B cell (primary cell): ENCODE data around the gene DDA1. TPM values are rescaled to one million over a fixed set of nuclear protein-coding genes. Genes with fewer than 3 reads are reported as not detected.

ENCODE experiments used
- ATAC-seq: fragments of 200-7000 bp; cut with Tn5 transposase; one replicate; pipeline ENCODE4 v1.10.0; 2021; ENCODE audit warnings: low read depth, mild to moderate bottlenecking, moderate number of reproducible peaks, moderate library complexity
- CTCF ChIA-PET: fragments of 350-600 bp; sonication (Branson Sonifier 250); formaldehyde crosslinking; loops from one replicate; lab custom pipeline; 2021; ENCODE audit warnings: antibody characterized with exemption, inconsistent platforms; lab: Charles Lee
- POLR2A ChIA-PET: fragments of 350-600 bp; sonication (Branson Sonifier 250); formaldehyde crosslinking; loops from one replicate; lab custom pipeline; 2021; ENCODE audit warnings: antibody characterized with exemption; lab: Charles Lee
- DNase-seq: peaks from one replicate; pipeline ENCODE4 v3.0.0; 2013
- H2AFZ ChIP-seq: 2 replicates; pipeline ENCODE4 v1.6.1; 2012; ENCODE audit warnings: mild to moderate bottlenecking, low read depth, low read length; ENCODE audit not compliant: insufficient read depth, poor library complexity, severe bottlenecking
- H3K27ac ChIP-seq, 2 donors: 1 replicate in 1 of 2; 2 replicates in 1 of 2; pipeline ENCODE4 v1.5.1; 2012 to 2013; ENCODE audit warnings: low read length in 2 of 2, mild to moderate bottlenecking in 2 of 2, moderate library complexity in 1 of 2
- H3K27me3 ChIP-seq, 4 experiments: fragments of 200-600 bp in 1 of 4; sonication (generic) in 1 of 4; replicated peaks in 1 of 4; 1 replicate in 2 of 4; 2 replicates in 2 of 4; pipeline versions ENCODE4 v1.6.1 to v1.7.0; 2013 to 2016; ENCODE audit warnings: low read length in 3 of 4, mild to moderate bottlenecking in 2 of 4, mixed read lengths in 1 of 4, moderate library complexity in 1 of 4; ENCODE audit not compliant: insufficient read depth in 4 of 4, control insufficient read depth in 3 of 4; ENCODE audit errors: control extremely low read depth in 1 of 4
- H3K36me3 ChIP-seq, 2 experiments: replicated peaks in 1 of 2; 1 replicate in 1 of 2; 2 replicates in 1 of 2; pipeline versions ENCODE4 v1.6.1 to v1.7.1; 2013; ENCODE audit warnings: low read length in 1 of 2; ENCODE audit not compliant: insufficient read depth in 2 of 2, control insufficient read depth in 1 of 2; ENCODE audit errors: control extremely low read depth in 1 of 2, extremely low read depth in 1 of 2
- H3K4me1 ChIP-seq, 2 donors: fragments of 200-600 bp in 1 of 2; sonication (generic) in 1 of 2; 1 replicate in 1 of 2; 2 replicates in 1 of 2; pipeline versions ENCODE4 v1.5.1 to v1.6.1; 2013 to 2017; ENCODE audit warnings: low read length in 2 of 2; ENCODE audit not compliant: control insufficient read depth in 2 of 2, insufficient read depth in 2 of 2
- H3K4me2 ChIP-seq: replicated peaks from 2 replicates; pipeline ENCODE3; 2012; ENCODE audit warnings: mild to moderate bottlenecking, low read depth, low read length; ENCODE audit not compliant: poor library complexity, severe bottlenecking
- H3K4me3 ChIP-seq, 5 experiments: fragments of 200-600 bp in 1 of 5; sonication (generic) in 1 of 5; 1 replicate in 3 of 5; 2 replicates in 2 of 5; pipeline versions ENCODE4 v1.5.1 to v1.7.0; 2011 to 2016; ENCODE audit warnings: low read length in 4 of 5, mild to moderate bottlenecking in 4 of 5, low read depth in 2 of 5, control low read depth in 1 of 5, moderate library complexity in 1 of 5; ENCODE audit not compliant: insufficient read depth in 1 of 5; ENCODE audit errors: control extremely low read depth in 1 of 5, extremely low read depth in 1 of 5
- H3K79me2 ChIP-seq: fragments of 200-600 bp; sonication (generic); one replicate; pipeline ENCODE4 v1.6.0; 2016; ENCODE audit warnings: low read length; ENCODE audit not compliant: control insufficient read depth, insufficient read depth
- H3K9ac ChIP-seq: fragments of 200-600 bp; sonication (generic); 2 replicates; pipeline ENCODE4 v1.6.1; 2017; ENCODE audit warnings: mild to moderate bottlenecking, low read length, moderate library complexity
- H3K9me3 ChIP-seq, 3 donors: one replicate each; pipeline versions ENCODE4 v1.6.1 to v1.7.1; 2013; ENCODE audit warnings: low read length in 2 of 3; ENCODE audit not compliant: control insufficient read depth in 2 of 3, insufficient read depth in 1 of 3; ENCODE audit errors: control extremely low read depth in 1 of 3
- H4K20me1 ChIP-seq: 2 replicates; pipeline ENCODE4 v1.6.0; 2012; ENCODE audit warnings: mild to moderate bottlenecking, low read length; ENCODE audit not compliant: insufficient read depth, control insufficient read depth, poor library complexity, severe bottlenecking
- H3K27ac Mint-ChIP-seq: one replicate; pipeline ENCODE4 v1.8.0; 2021; ENCODE audit warnings: mixed read lengths
- H3K27me3 Mint-ChIP-seq: one replicate; pipeline ENCODE4 v1.8.0; 2021; ENCODE audit warnings: mixed read lengths
- H3K4me1 Mint-ChIP-seq: one replicate; pipeline ENCODE4 v1.8.0; 2021; ENCODE audit warnings: mixed read lengths
- H3K4me3 Mint-ChIP-seq: one replicate; pipeline ENCODE4 v1.8.0; 2021; ENCODE audit warnings: mixed read lengths
- H3K9me3 Mint-ChIP-seq: one replicate; pipeline ENCODE4 v1.8.0; 2022; ENCODE audit warnings: mixed read lengths; ENCODE audit not compliant: insufficient read depth
- EZH2 ChIP-seq: IDR thresholded peaks from 2 replicates; pipeline ENCODE4 v1.6.1; 2012; ENCODE audit warnings: borderline replicate concordance, low read depth, mild to moderate bottlenecking, moderate library complexity, low read length; ENCODE audit not compliant: insufficient read depth, poor library complexity, severe bottlenecking
- WGBS: methylation state at CpG from one replicate; pipeline ENCODE4 v1.1.5; 2013; ENCODE audit warnings: missing lambda C conversion rate; ENCODE audit not compliant: insufficient coverage; 5-methylcytosine and 5-hydroxymethylcytosine counted together
- intact Hi-C: fragments of 100-400 bp; cut with micrococcal nuclease; formaldehyde crosslinking; loops from one replicate; pipeline ENCODE4 v1.10.0; 2022
- polyA plus RNA-seq: library from polyadenylated mRNA; depleted of rRNA; stranded (reverse); fragments of >200 nt; gene quantifications from 2 replicates; pipeline ENCODE4 v1.2.3, GENCODE V29; 2012
- total RNA-seq, 2 donors: library from RNA; stranded (reverse); fragments of 120-200 nt in 1 of 2; gene quantifications; 1 replicate in 1 of 2; 2 replicates in 1 of 2; pipeline versions ENCODE4 v1.2.3 to v1.2.4, GENCODE V29; 2013 to 2022
- TF ChIP-seq, protein P1 (sequence below): fragments of 200-600 bp; IDR thresholded peaks from one replicate; pipeline ENCODE4 v1.8.0; 2022; ENCODE audit warnings: antibody characterized with exemption, mild to moderate bottlenecking

The DDA1 gene
- total and polyA plus RNA-seq, 2 donors (not counting 1 experiment from before 2014, with no cell fraction given) = 38.4 TPM

DNA sequence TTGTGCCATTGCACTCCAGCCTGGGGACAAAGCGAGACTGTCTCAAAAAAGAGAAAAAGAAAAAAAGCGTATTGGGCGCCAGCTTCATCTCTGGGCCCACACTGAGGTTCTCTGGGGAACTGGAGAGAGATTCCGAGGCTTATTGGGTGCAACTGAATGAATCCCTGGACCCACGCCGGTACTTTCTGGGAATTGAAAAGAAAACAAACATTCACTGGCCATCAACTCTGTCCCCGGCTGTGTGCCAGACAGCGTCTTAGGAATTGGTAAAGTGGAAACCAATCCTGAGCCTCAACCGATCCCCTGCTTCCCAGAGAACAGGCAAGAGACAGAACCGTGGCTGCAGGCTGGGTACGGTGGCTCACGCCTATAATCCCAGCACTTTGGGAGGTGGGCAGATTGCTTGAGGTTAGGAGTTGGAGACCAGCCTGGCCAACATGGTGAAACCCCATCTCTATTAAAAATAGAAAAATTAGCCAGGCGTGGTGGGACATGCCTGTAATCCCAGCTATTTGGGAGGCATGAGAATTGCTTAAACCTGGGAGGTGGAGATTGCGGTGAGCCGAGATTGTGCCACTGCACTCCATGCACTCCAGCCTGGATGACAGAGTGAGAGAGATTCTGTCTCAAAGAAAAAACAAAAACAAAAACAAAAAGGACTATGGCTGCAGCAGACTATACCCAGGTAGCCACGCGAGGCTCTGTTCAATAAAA lies 16.7 kb downstream of the DDA1 start:
- H3K9me3 ChIP-seq = no peaks in the 10 kb centered on the region
- TF ChIP-seq, protein P1, sequence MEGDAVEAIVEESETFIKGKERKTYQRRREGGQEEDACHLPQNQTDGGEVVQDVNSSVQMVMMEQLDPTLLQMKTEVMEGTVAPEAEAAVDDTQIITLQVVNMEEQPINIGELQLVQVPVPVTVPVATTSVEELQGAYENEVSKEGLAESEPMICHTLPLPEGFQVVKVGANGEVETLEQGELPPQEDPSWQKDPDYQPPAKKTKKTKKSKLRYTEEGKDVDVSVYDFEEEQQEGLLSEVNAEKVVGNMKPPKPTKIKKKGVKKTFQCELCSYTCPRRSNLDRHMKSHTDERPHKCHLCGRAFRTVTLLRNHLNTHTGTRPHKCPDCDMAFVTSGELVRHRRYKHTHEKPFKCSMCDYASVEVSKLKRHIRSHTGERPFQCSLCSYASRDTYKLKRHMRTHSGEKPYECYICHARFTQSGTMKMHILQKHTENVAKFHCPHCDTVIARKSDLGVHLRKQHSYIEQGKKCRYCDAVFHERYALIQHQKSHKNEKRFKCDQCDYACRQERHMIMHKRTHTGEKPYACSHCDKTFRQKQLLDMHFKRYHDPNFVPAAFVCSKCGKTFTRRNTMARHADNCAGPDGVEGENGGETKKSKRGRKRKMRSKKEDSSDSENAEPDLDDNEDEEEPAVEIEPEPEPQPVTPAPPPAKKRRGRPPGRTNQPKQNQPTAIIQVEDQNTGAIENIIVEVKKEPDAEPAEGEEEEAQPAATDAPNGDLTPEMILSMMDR = no peak
- no peak for TF ChIP-seq EZH2
- POLR2A ChIA-PET = no interaction called here
- no peak overlapping the region for H3K9ac ChIP-seq
- 97% methylated on average over 12 of the region's 17 CpGs for WGBS
- Mint-ChIP-seq H3K9me3 (no peaks in the 10 kb centered on the region), H3K27ac (no peak overlapping the region), H3K4me1 (peaks cover 13% of the 10 kb centered on the region), H3K4me3 (no peak overlapping the region), H3K27me3 (peaks cover 6% of the 10 kb centered on the region)
- H2AFZ ChIP-seq = no peak overlapping the region
- no peaks in the 10 kb centered on the region for H3K79me2 ChIP-seq
- DNase-seq (no peak), ATAC-seq (no peak)
- H3K4me3 ChIP-seq = no peak overlapping the region
- H3K4me1 ChIP-seq = peaks cover 13 to 17% of the 10 kb centered on the region in 2 donors
- peaks cover 0 to 14% (median 1%) of the 10 kb centered on the region in 4 experiments for H3K27me3 ChIP-seq
- no peaks in the 10 kb centered on the region for H3K36me3 ChIP-seq
- H4K20me1 ChIP-seq = peaks cover 8% of the 10 kb centered on the region
- no peak overlapping the region for H3K27ac ChIP-seq
- CTCF ChIA-PET = no interaction called here
- intact Hi-C loops = no loop called here
- no peak overlapping the region for H3K4me2 ChIP-seq

DNA sequence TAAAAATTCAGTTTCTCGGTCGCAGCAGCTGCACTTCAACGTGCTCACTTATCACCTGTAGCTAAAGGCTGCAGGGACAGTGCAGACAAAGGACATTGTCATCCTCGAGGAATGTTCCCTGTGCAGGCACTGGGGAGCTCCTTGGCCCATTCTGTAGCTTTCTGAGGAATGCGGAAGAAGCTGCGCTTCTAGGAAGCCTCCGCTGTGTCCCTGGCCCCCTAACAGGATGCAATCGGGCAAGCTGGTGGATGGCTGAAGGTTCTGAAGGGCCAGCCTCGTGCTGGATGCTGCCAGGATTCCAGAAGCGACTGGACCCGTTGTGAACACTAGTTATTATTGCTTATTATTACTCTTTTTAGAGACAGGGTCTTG lies 17.2 kb downstream of the DDA1 start:
- Histone ChIP-seq H3K9ac (no peak overlapping the region), H3K4me2 (no peak overlapping the region), H3K79me2 (no peaks in the 10 kb centered on the region), H3K27me3 (peaks cover 0 to 19% (median 1%) of the 10 kb centered on the region in 4 experiments), H3K9me3 (no peaks in the 10 kb centered on the region), H3K4me1 (peaks cover 13 to 17% of the 10 kb centered on the region in 2 donors), H2AFZ (no peak overlapping the region), H4K20me1 (peaks cover 8% of the 10 kb centered on the region), H3K27ac (no peak overlapping the region), H3K36me3 (no peaks in the 10 kb centered on the region), H3K4me3 (no peak overlapping the region)
- DNase-seq = no peak
- 91% methylated on average over 8 of the region's 11 CpGs for WGBS
- TF ChIP-seq, protein P1 = no peak
- TF ChIP-seq EZH2 = no peak
- Mint-ChIP-seq H3K27me3 (peaks cover 6% of the 10 kb centered on the region), H3K9me3 (no peaks in the 10 kb centered on the region), H3K27ac (no peak overlapping the region), H3K4me3 (no peak overlapping the region), H3K4me1 (peaks cover 13% of the 10 kb centered on the region)
- ChIA-PET POLR2A (no interaction called here), CTCF (no interaction called here)
- no peak for ATAC-seq
- intact Hi-C loops = no loop called here
